Measurements from ENCODE around the gene ALKBH8.
"Not testable (repeated sequence)": the region's sequence is repeated elsewhere in the genome, so short reads cannot be mapped to it uniquely, and the experiment has no call there.

Gene ALKBH8

DNA sequence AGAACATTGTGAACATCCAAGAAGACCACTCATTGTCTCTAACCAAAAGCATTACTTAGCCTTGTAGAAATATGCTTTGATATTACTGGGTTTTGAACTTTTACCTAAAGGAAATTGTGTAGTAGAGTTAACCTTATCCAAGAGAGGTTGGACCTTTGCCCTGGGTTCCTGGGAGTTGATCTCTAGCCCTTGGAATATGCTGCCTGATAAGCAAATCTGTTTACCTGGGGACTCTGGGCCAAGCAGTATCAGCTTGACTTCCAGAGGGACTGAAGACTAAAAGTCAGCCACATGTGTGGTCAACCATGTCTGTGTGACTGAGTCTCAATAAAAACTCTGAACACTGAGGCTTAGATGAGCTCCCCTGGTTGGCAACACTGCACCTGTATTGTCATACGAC, 63.8 kb downstream of the ALKBH8 start:
- DNase-seq = no peak

DNA sequence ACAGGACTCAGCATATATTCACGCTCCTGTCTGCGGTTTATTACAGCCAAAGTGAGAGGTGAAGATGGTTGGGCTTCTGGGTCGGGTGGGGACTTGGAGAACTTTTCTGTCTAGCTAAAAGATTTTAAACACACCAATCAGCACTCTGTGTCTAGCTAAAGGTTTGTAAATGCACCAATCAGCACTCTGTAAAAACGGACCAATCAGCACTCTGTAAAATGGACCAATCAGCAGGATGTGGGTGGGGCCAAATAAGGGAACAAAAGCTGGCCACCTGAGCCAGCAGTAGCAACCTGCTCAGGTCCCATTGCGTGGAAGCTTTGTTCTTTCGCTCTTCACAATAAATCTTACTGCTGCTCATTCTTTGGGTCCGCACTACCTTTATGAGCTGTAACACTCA, 68.2 kb downstream of the ALKBH8 start:
- DNase-seq = not testable (repeated sequence)

GRCh38 chr11:107496011-107496410, 69.5 kb downstream of the ALKBH8 start:
- DNase-seq = no peak

DNA sequence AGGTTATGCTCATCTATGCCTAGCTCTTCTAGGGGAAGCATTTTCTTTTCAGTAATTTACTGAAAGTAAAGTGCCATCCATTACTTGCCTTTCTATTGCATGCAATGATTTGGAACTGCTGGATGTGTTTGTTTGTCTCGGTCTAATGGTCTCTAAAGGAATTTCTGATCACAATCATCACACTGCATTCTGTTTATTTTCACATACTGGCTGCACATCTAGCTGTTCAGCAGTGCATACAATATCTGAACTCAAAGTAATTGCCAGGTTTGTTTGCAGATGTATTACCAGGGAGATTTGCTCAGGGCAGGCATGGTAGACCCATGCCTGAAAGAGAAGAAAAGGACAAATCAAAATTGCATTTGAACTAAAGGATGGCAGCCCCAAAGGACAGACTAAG, 71.5 kb downstream of the ALKBH8 start:
- DNase-seq = no peak

DNA sequence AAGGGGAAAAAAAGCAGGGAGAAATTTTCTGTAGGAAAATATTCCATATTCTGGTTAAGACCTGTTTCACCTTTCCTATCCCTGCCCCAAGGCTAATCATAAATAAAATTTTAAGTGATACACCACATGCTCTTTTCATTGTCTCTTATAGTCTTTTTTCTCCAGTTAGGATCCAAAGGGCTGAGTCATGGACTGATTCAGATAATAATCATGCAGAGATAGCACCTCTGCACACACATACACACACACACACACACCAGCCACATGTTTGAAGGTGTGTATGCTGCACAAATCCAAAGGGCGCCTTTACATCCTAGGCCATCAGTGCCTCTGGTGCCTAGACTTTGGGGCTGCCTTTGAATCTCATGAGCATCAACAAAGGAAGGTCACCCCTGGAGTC, 72.4 kb downstream of the ALKBH8 start:
- DNase-seq = no peak

DNA sequence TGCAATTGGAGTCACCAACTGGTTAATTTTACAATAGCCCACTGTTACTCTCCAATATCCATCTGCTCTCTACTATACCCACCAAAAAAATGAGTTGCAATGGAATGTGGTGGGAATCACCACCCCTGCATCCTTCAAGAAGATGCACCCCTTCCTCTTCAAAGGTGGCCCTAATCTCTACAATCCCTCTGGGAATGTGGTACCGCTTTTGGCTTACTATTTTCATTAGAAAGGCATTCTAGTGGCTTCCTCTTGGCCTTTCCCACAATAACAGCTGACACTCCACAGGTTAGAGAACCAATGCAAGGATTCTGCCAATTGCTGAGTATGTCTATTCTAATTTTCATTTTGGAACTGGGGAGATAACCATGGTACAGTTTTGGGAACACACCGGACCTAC, 74.7 kb downstream of the ALKBH8 start:
- no peak for DNase-seq

DNA sequence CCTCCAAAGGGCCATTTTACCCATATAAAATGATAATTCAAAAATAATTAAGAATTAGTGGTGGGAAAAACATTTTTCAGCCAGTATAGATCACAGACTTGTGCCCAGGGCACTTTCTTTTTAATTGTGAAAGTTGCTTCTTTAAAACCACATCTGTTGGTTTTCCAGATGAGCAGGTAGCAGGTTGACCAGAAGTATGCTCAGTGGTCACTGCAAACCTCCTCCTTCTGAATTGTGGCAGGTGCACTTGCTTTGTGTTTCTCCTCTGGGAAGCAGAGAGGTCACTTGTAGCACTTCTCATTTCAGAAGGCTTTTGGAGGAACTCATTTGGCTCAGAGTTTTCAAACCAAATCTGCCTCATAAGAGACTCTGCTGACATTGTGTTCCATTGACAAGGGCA, 83.3 kb downstream of the ALKBH8 start:
- DNase-seq = no peak

GRCh38 chr11:107478922-107479321, 86.6 kb downstream of the ALKBH8 start:
- no peak for DNase-seq

DNA sequence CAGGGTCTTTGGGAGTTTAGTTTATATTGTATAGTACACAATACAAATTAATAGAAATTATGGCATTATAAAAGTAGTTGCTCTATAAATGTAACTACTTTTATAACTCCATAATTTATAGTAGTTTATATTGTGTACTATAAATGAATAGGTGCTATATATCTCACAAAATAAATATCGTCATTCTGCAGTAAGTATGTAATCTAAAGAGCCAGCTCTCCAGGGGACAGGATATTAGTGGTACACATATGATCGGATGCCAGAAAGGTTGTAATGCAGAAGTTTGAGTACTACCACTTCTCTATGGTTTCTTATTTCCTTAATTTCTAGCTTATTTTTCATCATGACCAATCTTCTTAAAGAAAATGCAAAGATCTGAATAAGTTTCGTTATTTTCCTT, 87.7 kb downstream of the ALKBH8 start:
- no peak for DNase-seq

GRCh38 chr11:107473792-107474191, 91.7 kb downstream of the ALKBH8 start:
- no peak for DNase-seq

GRCh38 chr11:107472966-107473365, 92.6 kb downstream of the ALKBH8 start:
- DNase-seq = no peak

DNA sequence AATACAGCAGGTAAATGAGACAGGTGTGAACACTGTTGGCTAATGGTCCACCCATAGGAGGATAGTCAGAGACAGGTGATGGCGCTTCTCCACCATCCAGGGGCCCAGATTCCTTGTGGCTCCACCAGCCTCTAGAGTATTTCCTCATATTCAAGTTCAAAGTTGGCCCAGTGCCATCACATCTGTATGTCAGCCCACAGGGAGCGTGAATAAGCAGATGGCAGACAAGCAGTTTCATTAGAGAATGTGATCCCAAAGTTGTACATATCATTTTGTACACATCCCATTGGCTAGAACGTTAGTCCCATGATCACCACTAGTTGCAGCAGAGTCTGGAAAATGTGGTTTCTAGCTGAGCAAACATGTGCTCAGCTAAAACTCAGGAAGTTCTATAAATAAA, 96.9 kb downstream of the ALKBH8 start:
- DNase-seq = no peak

DNA sequence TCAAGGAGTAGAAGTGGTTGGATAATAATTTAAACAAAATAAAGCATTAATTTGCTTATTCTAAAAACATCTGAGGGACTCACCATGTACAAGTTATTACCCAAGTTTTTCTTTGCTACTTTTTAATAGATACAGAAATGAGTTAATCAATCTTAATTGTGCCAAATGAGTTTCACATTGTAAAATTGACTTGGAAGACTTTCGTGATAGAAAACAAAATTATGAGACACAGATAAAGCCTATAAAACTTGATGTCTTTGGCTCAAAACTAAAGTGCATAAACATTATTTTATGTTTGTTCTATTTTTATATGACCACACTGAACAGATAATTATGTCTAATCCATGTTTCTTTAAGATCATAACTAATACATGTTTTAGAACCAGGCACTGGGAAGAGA, 97.8 kb downstream of the ALKBH8 start:
- DNase-seq = no peak

GRCh38 chr11:107466275-107466866, 99.2 kb downstream of the ALKBH8 start:
- DNase-seq = not testable (repeated sequence)

DNA sequence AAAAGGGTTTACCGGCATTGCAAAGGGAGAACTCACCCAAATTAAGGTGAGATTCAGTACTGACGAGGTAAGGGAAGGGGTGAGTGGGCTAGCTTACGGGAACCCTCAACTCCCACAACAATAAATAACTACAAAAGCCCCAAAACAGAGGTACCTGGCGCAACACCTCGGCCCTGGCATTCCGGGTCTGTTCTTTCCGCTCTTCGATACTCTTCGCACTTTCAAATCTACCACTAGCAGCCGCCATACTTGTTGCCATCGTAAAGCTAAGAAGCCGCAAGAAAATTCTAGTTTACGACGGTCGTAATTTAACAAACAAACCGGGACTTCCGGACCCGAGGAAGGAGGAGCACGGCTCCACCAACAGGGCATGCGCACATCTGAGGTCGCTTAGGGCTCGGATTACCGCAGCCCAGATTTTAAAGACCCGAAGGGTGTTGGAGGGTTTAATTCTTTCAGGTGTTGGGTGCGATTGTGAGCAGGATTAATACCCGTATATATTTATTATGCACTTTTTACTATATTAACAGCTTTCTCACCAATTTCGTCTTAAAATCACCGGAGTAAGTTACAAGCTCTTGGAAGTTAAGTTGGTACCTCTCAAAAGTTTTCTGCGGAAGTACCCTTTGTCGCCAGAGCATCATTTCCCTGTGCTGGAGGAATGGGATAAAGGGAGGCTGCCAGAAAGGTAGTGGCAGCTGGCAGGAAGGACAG, 107.8 kb downstream of the ALKBH8 start, which contains the start of gene CWF19L2:
Gene CWF19L2 (minus strand): TSS at position 268 of the 714 bp plus-strand sequence. CDS start 9 bp downstream, at position 259.
- peak; percentile 87 for DNase-seq

DNA sequence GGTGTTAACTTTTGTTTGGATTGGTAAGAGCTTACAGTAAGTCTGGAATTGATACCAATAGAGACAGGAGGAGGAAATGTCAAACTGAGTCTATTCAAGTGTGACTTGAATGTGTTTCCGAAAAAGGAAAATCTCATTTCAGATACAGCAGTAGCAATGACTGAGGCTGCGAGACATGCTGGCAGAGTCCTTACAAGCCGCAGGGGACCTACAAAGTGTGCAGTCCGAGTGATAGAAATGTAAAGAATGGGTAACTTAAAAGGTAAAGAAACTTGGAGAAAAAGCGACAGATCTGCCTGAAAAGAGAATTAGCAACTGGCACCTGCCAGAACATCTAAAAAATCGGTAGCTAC, 108.4 kb downstream of the ALKBH8 start:
- no peak for DNase-seq

DNA sequence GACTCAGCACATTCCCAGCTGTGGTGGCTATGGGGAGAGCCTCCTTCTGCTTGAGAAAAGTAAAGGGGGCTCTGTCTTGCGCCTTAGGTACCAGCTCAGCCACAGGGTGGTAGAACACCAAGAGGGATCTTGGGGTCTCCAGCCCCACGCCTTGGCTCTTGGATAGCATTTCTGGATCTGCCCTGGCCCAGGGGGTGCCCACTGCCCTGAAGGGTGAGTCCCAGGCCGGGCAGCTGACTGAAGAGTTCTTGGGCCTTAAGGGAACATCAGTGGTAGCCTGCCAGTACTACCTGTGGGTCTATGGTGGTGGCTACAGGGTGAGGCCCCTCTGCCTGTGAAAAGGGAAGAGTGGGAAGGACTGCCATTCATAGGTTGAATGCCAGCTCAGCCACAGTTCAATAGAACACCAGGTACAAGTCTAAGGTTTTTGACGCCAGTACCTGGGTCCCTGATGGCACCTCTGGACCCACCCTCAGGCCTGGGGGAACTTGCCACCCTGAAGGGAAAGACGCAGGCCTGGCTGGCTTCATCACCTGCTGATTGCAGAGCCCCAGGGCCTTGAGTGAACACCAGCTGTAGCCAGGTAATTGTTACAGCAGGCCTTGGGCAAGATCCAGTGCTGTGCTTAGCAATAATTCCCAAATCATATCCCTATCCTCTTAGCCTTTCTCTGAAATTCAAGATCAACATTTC, 111.8 kb downstream of the ALKBH8 start:
- DNase-seq = no peak

Measured in stimulated activated CD4-positive, alpha-beta T cell treated with anti-CD3 and anti-CD28 coated beads, Interleukin-1b, Interleukin-23, amount 100 ng/mL, for 48 hours (primary cell).